GM18498 (cell line): ENCODE results near the gene HAL.

Experiments
- ATAC-seq: cut with Tn5 transposase; IDR thresholded peaks from one replicate; pipeline ENCODE4 v1.9.1; 2021; ENCODE audit warnings: mild to moderate bottlenecking, moderate library complexity; ENCODE audit not compliant: unreplicated experiment

HAL gene

GRCh38 chr12:95996034-95996658, at the start of gene HAL:
TSS of gene HAL (minus strand) at chr12:95996344. CDS start at chr12:95995910, 434 bp downstream.
- no peak for ATAC-seq

- ATAC-seq, result no peak
Measured at GRCh38 chr12:96045566-96045965, 49.4 kb upstream of the HAL start.

GRCh38 chr12:96044943-96045290, 48.8 kb upstream of the HAL start:
- ATAC-seq, result no peak

GRCh38 chr12:96044017-96044942, 48.1 kb upstream of the HAL start:
- no peak for ATAC-seq

- ATAC-seq, result no peak
Measured at GRCh38 chr12:96041181-96041580, 45.0 kb upstream of the HAL start.

GRCh38 chr12:96040305-96041133, 44.4 kb upstream of the HAL start:
- ATAC-seq, result no peak

- ATAC-seq, result no peak
Measured at GRCh38 chr12:96039516-96039915, 43.4 kb upstream of the HAL start.

- ATAC-seq, result no peak
Measured at GRCh38 chr12:96036765-96037455, 40.8 kb upstream of the HAL start.

- ATAC-seq, result peak; percentile 91
Measured at GRCh38 chr12:96035283-96036236, 39.4 kb upstream of the HAL start, which contains the start of gene LTA4H. TSS of gene LTA4H (minus strand) at chr12:96035587. CDS start at chr12:96035519, 68 bp downstream.

GRCh38 chr12:96034621-96035282, 38.6 kb upstream of the HAL start:
- ATAC-seq, result no peak

- ATAC-seq, result no peak
Measured at GRCh38 chr12:96033549-96034389, 37.6 kb upstream of the HAL start.

GRCh38 chr12:96029826-96030225, 33.7 kb upstream of the HAL start:
- no peak for ATAC-seq

- ATAC-seq, result no peak
Measured at GRCh38 chr12:96028538-96028937, 32.4 kb upstream of the HAL start.

- no peak for ATAC-seq
Measured at GRCh38 chr12:96026331-96026730, 30.2 kb upstream of the HAL start.

GRCh38 chr12:96025518-96025917, 29.4 kb upstream of the HAL start:
- ATAC-seq, result no peak

GRCh38 chr12:96020314-96021003, 24.3 kb upstream of the HAL start:
- peak; percentile 98 for ATAC-seq

GRCh38 chr12:96015672-96016071, 19.5 kb upstream of the HAL start:
- ATAC-seq, result no peak
